ENCODE data around the gene NFS1. TPM values are rescaled to one million over a fixed set of nuclear protein-coding genes. Genes with fewer than 3 reads are reported as not detected.

Gene NFS1
- total RNA-seq, 2 experiments from 2014 or later = 32.7 to 34.7 TPM

DNA sequence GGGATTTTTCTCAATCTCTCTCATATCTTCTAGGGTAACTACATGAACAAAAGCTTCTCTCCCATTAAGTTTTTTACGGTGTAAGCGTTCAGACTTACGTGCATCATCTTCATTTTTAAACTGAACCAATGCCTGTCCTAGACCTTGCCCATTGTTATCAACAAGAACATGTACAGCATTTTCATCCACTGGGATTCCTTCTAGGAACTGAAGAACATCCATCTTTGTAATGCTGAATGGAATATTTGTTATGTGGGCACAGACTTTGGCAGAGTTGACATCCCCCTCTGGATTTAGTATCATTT lies 45.8 kb downstream of the NFS1 start:
- Mint-ChIP-seq H3K27ac (no peak overlapping the region), H3K4me3 (no peak overlapping the region), H3K4me1 (ENCODE audit: low read depth) (peaks cover 26% of the 10 kb centered on the region), H3K27me3 (ENCODE audit: low read depth) (no peaks in the 10 kb centered on the region), H3K36me3 (ENCODE audit: low read depth) (peaks cover 50% of the 10 kb centered on the region), H3K9me3 (ENCODE audit: insufficient read depth) (no peaks in the 10 kb centered on the region)
- DNase-seq (no peak), ATAC-seq (no peak)
- ChIA-PET CTCF (interaction anchor here (1.1 to 1.2 kb wide), 2 partner anchors 11 to 52 kb away, joined by 3 to 4 read pairs; partner anchors contain the start of genes CPNE1 and RBM12), POLR2A (interaction anchor here (1.3 kb wide), 1 partner anchor 11 kb away, joined by 8 read pairs; the partner anchor contains the start of genes CPNE1 and RBM12)

DNA sequence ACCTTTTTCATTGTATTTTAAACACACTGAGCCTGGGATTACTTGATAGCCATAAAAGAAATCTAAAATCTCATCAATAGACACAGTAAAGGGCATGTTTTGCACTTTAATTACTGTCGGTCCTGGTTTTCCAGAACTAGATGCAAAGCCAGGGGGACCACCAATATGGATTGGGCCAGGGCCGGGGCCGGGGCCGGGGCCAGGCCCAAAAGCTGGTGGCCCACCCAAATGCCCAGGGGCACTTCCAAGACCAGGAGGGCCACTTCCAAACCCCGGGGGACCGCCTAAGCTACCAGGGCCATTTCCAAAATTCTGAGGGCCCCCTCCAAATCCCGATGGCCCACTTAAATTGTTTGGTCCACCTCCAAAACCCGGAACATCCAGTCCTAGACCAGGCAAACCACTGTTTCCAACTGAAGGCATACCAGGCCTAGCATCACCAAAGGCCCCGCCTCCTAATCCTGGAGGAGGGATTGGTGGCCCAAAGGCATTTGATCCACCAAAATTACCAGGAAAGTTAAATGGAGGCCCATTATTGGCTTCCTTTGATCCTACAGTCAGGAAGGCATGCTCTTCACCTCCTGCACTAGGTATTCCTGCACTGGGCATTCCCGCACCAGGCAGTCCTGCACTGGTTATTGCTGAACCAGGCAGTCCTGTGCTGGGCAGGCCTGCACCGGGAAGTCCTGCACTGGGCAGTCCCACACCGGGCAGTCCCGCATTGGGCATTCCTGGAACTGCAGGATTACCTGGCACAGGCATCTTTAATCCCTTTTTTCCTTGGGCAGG lies 46.3 kb downstream of the NFS1 start:
- POLR2A ChIA-PET = no interaction called here
- no peaks in the 10 kb centered on the region for H3K9me3 Mint-ChIP-seq (ENCODE audit: insufficient read depth)
- ATAC-seq = no peak

DNA sequence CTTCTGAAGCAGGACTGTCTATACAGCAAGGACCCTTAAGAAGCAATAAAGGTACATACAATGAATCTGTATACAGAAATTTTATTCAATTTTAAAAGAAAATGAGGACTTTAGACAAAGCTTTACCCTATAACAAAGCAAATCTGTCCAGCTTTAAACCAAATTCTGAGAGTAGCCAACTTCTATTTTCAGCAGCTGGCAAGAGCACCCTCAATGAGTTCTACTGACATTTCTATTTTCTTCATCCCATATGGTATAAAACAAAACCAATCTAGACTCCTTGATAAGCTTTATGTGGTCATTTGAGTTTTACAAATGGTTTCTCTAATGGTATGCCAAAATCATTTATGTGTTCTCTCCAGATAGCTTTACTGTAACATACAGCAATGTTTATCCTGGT lies 47.2 kb downstream of the NFS1 start:
- DNase-seq (no peak), ATAC-seq (no peak)
- no peaks in the 10 kb centered on the region for H3K9me3 Mint-ChIP-seq (ENCODE audit: insufficient read depth)
- no peak overlapping the region for H3K27ac Mint-ChIP-seq
- no peaks in the 10 kb centered on the region for H3K27me3 Mint-ChIP-seq (ENCODE audit: low read depth)
- POLR2A ChIA-PET = interaction anchor here (0.6 kb wide), 1 partner anchor 12 kb away, joined by 5 read pairs; no protein-coding TSS in a partner anchor
- no peak overlapping the region for H3K4me3 Mint-ChIP-seq
- CTCF ChIA-PET = no interaction called here
- peaks cover 20% of the 10 kb centered on the region for H3K4me1 Mint-ChIP-seq (ENCODE audit: low read depth)
- H3K36me3 Mint-ChIP-seq (ENCODE audit: low read depth) = peaks cover 50% of the 10 kb centered on the region

More for the DNA sequence above, 46.3 kb downstream of the NFS1 start:
- Mint-ChIP-seq H3K4me3 (no peak overlapping the region), H3K27ac (no peak overlapping the region), H3K27me3 (ENCODE audit: low read depth) (no peaks in the 10 kb centered on the region), H3K4me1 (ENCODE audit: low read depth) (peaks cover 23% of the 10 kb centered on the region), H3K36me3 (ENCODE audit: low read depth) (peaks cover 52% of the 10 kb centered on the region)
- CTCF ChIA-PET = interaction anchor here (1.2 kb wide), 1 partner anchor 52 kb away, joined by 3 read pairs; no protein-coding TSS in a partner anchor
- no peak for DNase-seq

DNA sequence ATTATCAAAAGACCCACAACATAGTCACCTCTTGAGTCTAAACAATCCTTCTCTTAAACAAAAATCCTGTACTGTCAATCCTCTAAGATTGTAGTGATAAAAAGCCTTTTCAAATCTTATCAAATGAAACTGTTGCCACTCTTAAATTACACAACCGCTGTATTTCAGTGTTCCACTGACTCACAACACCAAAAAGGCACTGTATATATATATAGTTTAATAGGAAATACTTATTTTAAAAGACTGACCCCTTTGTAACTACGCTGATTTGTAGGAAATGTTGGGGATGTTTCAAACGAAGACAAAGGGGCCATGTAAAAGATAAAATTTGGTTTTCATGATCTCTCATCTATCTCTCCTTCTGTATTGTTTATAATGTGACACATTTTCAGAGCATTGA lies 48.5 kb downstream of the NFS1 start:
- Mint-ChIP-seq H3K36me3 (ENCODE audit: low read depth) (peaks cover 47% of the 10 kb centered on the region), H3K9me3 (ENCODE audit: insufficient read depth) (no peaks in the 10 kb centered on the region), H3K4me3 (no peak overlapping the region), H3K4me1 (ENCODE audit: low read depth) (peaks cover 25% of the 10 kb centered on the region), H3K27me3 (ENCODE audit: low read depth) (no peaks in the 10 kb centered on the region), H3K27ac (no peak overlapping the region)
- ATAC-seq (no peak), DNase-seq (no peak)
- ChIA-PET CTCF (no interaction called here), POLR2A (no interaction called here)

DNA sequence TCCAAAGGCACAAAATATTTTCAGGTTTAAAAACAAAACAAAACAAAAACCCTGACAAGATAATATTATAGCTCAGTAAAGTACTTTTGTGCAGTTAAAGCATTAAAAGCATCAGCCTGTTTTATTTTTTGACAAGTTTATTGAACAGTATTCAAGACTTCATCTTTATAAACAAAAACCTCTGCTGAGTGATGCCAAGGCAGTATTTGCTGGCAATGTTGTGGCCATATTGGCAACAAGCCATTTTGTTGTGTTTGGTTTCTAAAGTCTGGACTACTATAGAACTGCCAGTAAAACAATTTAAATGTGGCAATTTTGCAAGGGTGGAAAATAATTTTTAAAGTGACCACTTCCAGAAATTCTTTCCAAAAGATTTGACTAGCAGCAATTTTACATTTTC lies 50.3 kb downstream of the NFS1 start:
- ATAC-seq = no peak
- peaks cover 38% of the 10 kb centered on the region for H3K4me1 Mint-ChIP-seq (ENCODE audit: low read depth)
- no peak for DNase-seq
- H3K36me3 Mint-ChIP-seq (ENCODE audit: low read depth) = peaks cover 60% of the 10 kb centered on the region
- H3K27ac Mint-ChIP-seq = no peak overlapping the region
- ChIA-PET CTCF (interaction anchor here (1.5 kb wide), 1 partner anchor 12 kb away, joined by 4 read pairs; no protein-coding TSS in a partner anchor), POLR2A (no interaction called here)
- no peak overlapping the region for H3K4me3 Mint-ChIP-seq
- no peaks in the 10 kb centered on the region for H3K27me3 Mint-ChIP-seq (ENCODE audit: low read depth)
- no peaks in the 10 kb centered on the region for H3K9me3 Mint-ChIP-seq (ENCODE audit: insufficient read depth)

DNA sequence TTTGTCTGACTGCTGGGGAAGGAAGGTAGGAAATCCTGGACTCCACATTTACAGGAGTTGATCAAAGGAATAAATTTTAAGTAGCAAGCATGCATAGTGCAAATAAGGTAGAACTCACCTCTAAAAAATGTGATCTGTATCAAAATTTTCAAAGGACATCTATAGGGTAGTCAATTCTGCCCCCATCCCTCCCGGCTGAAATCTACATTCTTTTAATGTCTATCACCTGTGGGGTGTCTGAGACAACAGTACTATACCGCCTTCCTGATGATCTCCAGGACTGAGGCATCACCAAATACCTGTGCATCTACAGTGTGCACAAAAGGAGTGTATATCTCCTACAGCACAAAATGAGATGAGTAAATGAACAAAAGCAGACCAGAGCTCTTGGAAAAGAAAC lies 54.3 kb downstream of the NFS1 start:
- H3K9me3 Mint-ChIP-seq (ENCODE audit: insufficient read depth) = no peaks in the 10 kb centered on the region
- no peaks in the 10 kb centered on the region for H3K27me3 Mint-ChIP-seq (ENCODE audit: low read depth)
- ChIA-PET POLR2A (interaction anchor here (0.6 to 0.9 kb wide), 3 partner anchors 15 to 564 kb away, joined by 3 read pairs; partner anchors contain the start of gene SCAND1), CTCF (interaction anchor here (1.0 kb wide), 1 partner anchor 15 kb away, joined by 3 read pairs; no protein-coding TSS in a partner anchor)
- H3K4me3 Mint-ChIP-seq = no peak overlapping the region
- peaks cover 46% of the 10 kb centered on the region for H3K36me3 Mint-ChIP-seq (ENCODE audit: low read depth)
- peak overlapping the region; percentile 27 for H3K27ac Mint-ChIP-seq
- ATAC-seq (no peak), DNase-seq (no peak)
- H3K4me1 Mint-ChIP-seq (ENCODE audit: low read depth) = peaks cover 59% of the 10 kb centered on the region

DNA sequence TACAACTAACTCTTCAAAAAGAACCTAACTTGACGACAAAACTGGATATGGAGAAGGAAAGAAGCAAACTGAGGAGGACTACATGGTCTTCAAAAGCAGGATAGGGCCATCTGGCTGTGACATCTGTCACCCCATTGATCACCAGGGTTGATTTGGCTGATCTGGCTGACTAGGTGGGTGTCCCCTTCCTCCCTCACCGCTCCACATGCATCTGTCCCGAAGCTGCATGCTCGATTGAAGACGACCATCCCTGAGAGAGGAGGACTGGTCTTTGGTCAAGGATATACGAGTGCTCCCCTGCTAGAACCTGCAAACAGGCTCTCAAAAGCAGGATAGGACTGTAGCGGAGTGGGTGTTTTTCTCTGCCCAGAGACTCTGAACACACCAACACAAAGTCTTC lies 56.1 kb downstream of the NFS1 start:
- H3K4me3 Mint-ChIP-seq = no peak overlapping the region
- no peak for ATAC-seq
- H3K36me3 Mint-ChIP-seq (ENCODE audit: low read depth) = peaks cover 30% of the 10 kb centered on the region
- no peak for DNase-seq
- no peaks in the 10 kb centered on the region for H3K9me3 Mint-ChIP-seq (ENCODE audit: insufficient read depth)
- no peaks in the 10 kb centered on the region for H3K27me3 Mint-ChIP-seq (ENCODE audit: low read depth)
- ChIA-PET CTCF (interaction anchor here (1.8 kb wide), 1 partner anchor 21 kb away, joined by 4 read pairs; the partner anchor contains the start of genes CPNE1 and RBM12), POLR2A (interaction anchor here (0.6 kb wide), 1 partner anchor 723 kb away, joined by 3 read pairs; no protein-coding TSS in a partner anchor)
- H3K27ac Mint-ChIP-seq = peak overlapping the region; percentile 26
- H3K4me1 Mint-ChIP-seq (ENCODE audit: low read depth) = peaks cover 57% of the 10 kb centered on the region

DNA sequence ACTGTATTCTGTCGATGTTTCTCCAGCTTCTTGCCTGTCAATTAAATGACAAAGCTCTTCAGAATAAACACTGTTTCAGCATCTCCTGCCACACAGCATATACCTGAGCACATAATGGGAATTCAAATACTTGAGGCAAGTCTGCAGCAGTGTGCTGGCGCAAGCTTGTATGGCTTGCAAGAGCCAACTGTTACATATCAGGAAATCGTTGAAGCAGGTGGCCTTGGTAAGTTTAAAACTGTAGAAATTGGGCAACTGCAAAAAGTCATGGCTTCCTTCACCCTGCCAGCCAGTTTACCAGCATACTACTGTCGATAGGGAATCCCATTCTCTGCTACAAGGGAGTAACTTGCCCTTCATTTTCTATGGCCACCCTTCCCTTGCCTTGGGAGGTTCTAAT lies 57.4 kb downstream of the NFS1 start:
- peaks cover 54% of the 10 kb centered on the region for H3K4me1 Mint-ChIP-seq (ENCODE audit: low read depth)
- CTCF ChIA-PET = interaction anchor here (1.1 to 1.2 kb wide), 2 partner anchors 23 to 138 kb away, joined by 3 read pairs; no protein-coding TSS in a partner anchor
- ATAC-seq (no peak), DNase-seq (no peak)
- H3K4me3 Mint-ChIP-seq = no peak overlapping the region
- no peak overlapping the region for H3K27ac Mint-ChIP-seq
- no peaks in the 10 kb centered on the region for H3K27me3 Mint-ChIP-seq (ENCODE audit: low read depth)
- no peaks in the 10 kb centered on the region for H3K9me3 Mint-ChIP-seq (ENCODE audit: insufficient read depth)
- POLR2A ChIA-PET = interaction anchor here (0.7 to 1.1 kb wide), 2 partner anchors 23 to 367 kb away, joined by 3 to 4 read pairs; partner anchors contain the start of genes CPNE1 and RBM12
- peaks cover 23% of the 10 kb centered on the region for H3K36me3 Mint-ChIP-seq (ENCODE audit: low read depth)

DNA sequence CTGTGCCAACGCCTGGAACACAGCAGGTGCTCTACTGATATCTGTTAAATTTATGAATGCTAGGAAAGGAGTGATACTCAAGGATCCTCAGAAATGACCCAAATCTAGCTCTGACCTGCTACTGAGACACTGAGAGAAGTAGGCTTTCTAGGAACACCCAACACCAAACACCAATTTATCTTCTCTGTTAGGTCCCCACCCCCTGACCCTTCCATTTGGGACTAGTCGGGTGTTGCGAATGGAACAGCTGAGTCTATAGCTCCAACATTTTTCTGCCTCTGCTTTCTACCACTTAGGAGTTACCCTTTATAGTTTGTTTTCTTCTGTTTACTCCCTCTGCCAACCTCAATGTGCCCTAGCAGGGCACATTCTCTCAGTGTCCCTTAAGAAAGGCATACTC lies 58.4 kb downstream of the NFS1 start:
- Mint-ChIP-seq H3K4me3 (no peak overlapping the region), H3K36me3 (ENCODE audit: low read depth) (peaks cover 22% of the 10 kb centered on the region), H3K27me3 (ENCODE audit: low read depth) (no peaks in the 10 kb centered on the region), H3K9me3 (ENCODE audit: insufficient read depth) (no peaks in the 10 kb centered on the region), H3K4me1 (ENCODE audit: low read depth) (peaks cover 46% of the 10 kb centered on the region), H3K27ac (peak overlapping the region; percentile 12)
- ChIA-PET POLR2A (no interaction called here), CTCF (interaction anchor here (1.2 kb wide), 1 partner anchor 22 kb away, joined by 3 read pairs; no protein-coding TSS in a partner anchor)
- no peak for ATAC-seq
- no peak for DNase-seq

DNA sequence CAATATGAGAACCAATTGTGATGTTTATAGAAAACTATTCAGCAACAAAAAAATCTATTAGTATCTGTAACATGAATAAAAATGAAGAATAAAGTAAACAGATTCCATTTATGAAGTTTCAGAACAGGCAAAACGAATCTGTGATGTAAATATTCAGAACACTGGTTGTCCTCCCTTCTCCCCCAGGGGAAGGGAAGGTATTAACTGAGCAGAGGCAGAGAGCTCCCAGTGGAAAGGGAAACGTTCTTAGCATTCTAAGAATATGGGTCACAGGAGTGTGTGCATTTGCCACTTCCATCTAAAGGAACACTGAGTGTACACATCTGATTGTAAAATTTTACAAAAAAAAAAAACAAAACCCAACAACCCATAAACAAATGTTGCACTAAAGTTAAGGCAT lies 60.4 kb downstream of the NFS1 start:
- Mint-ChIP-seq H3K27me3 (ENCODE audit: low read depth) (no peaks in the 10 kb centered on the region), H3K27ac (no peak overlapping the region), H3K4me3 (no peak overlapping the region), H3K4me1 (ENCODE audit: low read depth) (peaks cover 30% of the 10 kb centered on the region), H3K36me3 (ENCODE audit: low read depth) (peaks cover 9% of the 10 kb centered on the region), H3K9me3 (ENCODE audit: insufficient read depth) (no peaks in the 10 kb centered on the region)
- CTCF ChIA-PET = interaction anchor here (1.3 kb wide), 1 partner anchor 20 kb away, joined by 3 read pairs; no protein-coding TSS in a partner anchor
- no peak for ATAC-seq
- no peak for DNase-seq
- POLR2A ChIA-PET = interaction anchor here (0.7 kb wide), 1 partner anchor 125 kb away, joined by 3 read pairs; no protein-coding TSS in a partner anchor

DNA sequence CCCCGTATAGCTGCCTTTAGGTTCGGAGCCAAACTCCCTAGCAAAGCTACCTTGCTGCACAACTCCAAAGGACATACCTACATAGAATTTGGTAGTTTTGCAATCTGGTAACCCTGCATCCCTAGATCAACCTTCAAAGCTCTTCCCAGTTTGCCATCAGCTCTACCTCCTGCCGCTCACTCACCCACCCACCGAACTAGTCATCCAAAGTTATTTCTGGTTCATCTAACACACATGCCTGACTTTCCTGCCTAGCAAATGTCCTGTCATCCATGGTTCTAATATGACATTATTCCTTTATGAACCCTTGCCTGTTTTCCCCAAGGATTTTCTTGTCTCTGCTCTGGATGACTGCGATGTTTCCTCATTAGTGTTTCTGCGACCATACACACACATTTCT lies 61.9 kb downstream of the NFS1 start:
- DNase-seq = no peak
- Mint-ChIP-seq H3K27ac (no peak overlapping the region), H3K4me3 (no peak overlapping the region), H3K36me3 (ENCODE audit: low read depth) (peaks cover 8% of the 10 kb centered on the region), H3K4me1 (ENCODE audit: low read depth) (peaks cover 20% of the 10 kb centered on the region), H3K27me3 (ENCODE audit: low read depth) (no peaks in the 10 kb centered on the region), H3K9me3 (ENCODE audit: insufficient read depth) (no peaks in the 10 kb centered on the region)
- ChIA-PET CTCF (interaction anchor here (1.4 kb wide), 1 partner anchor 18 kb away, joined by 8 read pairs; no protein-coding TSS in a partner anchor), POLR2A (no interaction called here)
- ATAC-seq = no peak

DNA sequence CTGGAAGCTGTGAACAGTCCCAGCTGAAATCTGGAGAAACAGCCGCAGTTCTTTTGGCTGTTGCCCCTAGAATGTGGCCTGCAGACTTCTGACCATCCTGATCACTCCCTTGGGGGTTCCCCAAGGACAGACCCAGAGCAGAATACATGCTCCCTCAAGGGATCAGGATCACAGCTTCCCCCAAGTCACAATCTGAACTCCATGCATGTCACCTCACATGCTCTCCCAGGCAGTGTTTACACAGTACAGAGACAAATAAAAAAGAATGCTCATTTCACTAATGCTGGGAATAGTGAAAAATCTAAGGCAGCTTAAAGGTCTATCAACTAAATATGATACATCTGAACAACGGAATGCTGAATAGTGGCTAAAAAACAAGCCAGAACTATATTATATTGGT lies 63.1 kb downstream of the NFS1 start:
- Mint-ChIP-seq H3K27ac (no peak overlapping the region), H3K27me3 (ENCODE audit: low read depth) (no peaks in the 10 kb centered on the region), H3K36me3 (ENCODE audit: low read depth) (peaks cover 9% of the 10 kb centered on the region), H3K4me3 (no peak overlapping the region), H3K4me1 (ENCODE audit: low read depth) (peaks cover 14% of the 10 kb centered on the region), H3K9me3 (ENCODE audit: insufficient read depth) (no peaks in the 10 kb centered on the region)
- DNase-seq (no peak), ATAC-seq (no peak)
- POLR2A ChIA-PET = no interaction called here
- CTCF ChIA-PET = interaction anchor here (1.4 kb wide), 1 partner anchor 35 kb away, joined by 4 read pairs; no protein-coding TSS in a partner anchor
